ENCODE measurements around the gene AUTS2. TPM values are rescaled to one million over a fixed set of nuclear protein-coding genes. Genes with fewer than 3 reads are reported as not detected.

The AUTS2 gene
- total and polyA plus RNA-seq, 10 of the 15 experiments (the other 5 are each of a cell fraction or from before 2014, with no cell fraction given): 6.4 to 55.6 (median 21.6) TPM

DNA sequence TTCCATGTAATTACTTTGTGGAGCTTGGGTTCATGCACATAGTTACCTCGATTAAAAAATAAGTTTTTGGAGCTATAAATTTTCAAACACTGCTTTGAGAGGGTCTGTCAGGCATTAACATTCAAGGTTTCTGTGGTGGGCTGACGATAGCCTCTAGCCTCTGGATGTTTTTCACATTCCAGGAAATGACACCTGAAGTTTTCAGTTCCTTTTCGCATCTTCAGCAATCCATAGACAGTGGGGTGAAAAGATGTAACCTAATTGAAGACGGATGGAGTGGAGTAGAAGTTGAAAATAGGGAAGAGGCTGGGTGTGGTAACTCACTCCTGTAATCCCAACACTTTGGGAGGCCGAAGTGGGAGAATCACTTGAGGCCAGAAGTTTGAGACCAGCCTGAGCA, 197.7 kb downstream of the AUTS2 start (continued):
- TF ChIP-seq NFIC (IDR thresholded peaks at IDR 0.05; ENCODE audit: low read depth, low read length): peak; percentile 20; the same call in 1 of the 2 replicates

GRCh38 chr7:69796416-69796815, 198.1 kb downstream of the AUTS2 start:
- 49% methylated on average over 2 of the region's 2 CpGs for WGBS (ENCODE audit: insufficient coverage, insufficient replicate concordance, low lambda C conversion rate, missing lambda C conversion rate)
- ChIA-PET POLR2A (interaction anchor here (0.7 kb wide), 1 partner anchor 152 kb away, joined by 4 read pairs; no protein-coding TSS in a partner anchor), SMC1A (ENCODE audit: uncharacterized antibody, unreplicated experiment) (interaction anchor here (1.2 to 2.8 kb wide), 5 partner anchors 11 to 96 kb away, joined by 3 to 10 read pairs (median 4); no protein-coding TSS in a partner anchor), CTCF (interaction anchor here (0.7 to 2.5 kb wide), 4 partner anchors 8 to 718 kb away, joined by 3 to 6 read pairs (median 3); no protein-coding TSS in a partner anchor), RAD21 (ENCODE audit: unreplicated experiment) (interaction anchor here (0.6 kb wide), 1 partner anchor 244 kb away, joined by 3 read pairs; no protein-coding TSS in a partner anchor)
- no peaks in the 10 kb centered on the region for H3K27me3 ChIP-seq (replicated peaks in 1 of 2; ENCODE audit: control insufficient read depth in 2 of 2, insufficient read depth in 2 of 2, low read length in 1 of 2)
- no peaks in the 10 kb centered on the region; the same call in none of the 2 replicates for H3K79me2 ChIP-seq (ENCODE audit: control insufficient read depth, insufficient read depth, low read length)
- DNase-seq (ENCODE audit: low read depth, low spot score): no peak
- H2AFZ ChIP-seq (ENCODE audit: control insufficient read depth, low read depth, low read length): no peak overlapping the region
- H3K4me1 ChIP-seq (ENCODE audit: control insufficient read depth, insufficient read depth, low read length): peaks cover 7% of the 10 kb centered on the region; the same call in 1 of the 2 replicates
- in situ Hi-C loops (cut with MboI) (no loop called here), intact Hi-C loops (cut with micrococcal nuclease; ENCODE audit: unreplicated experiment) (no loop called here)
- ATAC-seq: no peak
- H4K20me1 ChIP-seq (ENCODE audit: control insufficient read depth, insufficient read depth): no peaks in the 10 kb centered on the region
- H3K4me2 ChIP-seq (ENCODE audit: control insufficient read depth, insufficient read depth): no peak overlapping the region
- H3K9ac ChIP-seq (ENCODE audit: control insufficient read depth, insufficient read depth, low read length): no peak overlapping the region
- TF ChIP-seq NFIC (IDR thresholded peaks at IDR 0.05; ENCODE audit: low read depth, low read length): 0 out of 2 replicates have a peak, but pooled peaks have one; percentile 1
- no peak for TF ChIP-seq MLLT1 (IDR thresholded peaks at IDR 0.05)
- no peak overlapping the region for H3K4me3 ChIP-seq
- no peaks in the 10 kb centered on the region for H3K9me3 ChIP-seq (replicated peaks; ENCODE audit: control insufficient read depth, insufficient read depth, low read length)
- H3K27ac ChIP-seq (ENCODE audit: control insufficient read depth, insufficient read depth): no peak overlapping the region
- FAIRE-seq: no peak
- BruUV-seq (replicated peaks): no TSS peak
- no peaks in the 10 kb centered on the region for H3K36me3 ChIP-seq (ENCODE audit: control insufficient read depth in 2 of 2, insufficient read depth in 2 of 2, low read length in 1 of 2)

Data from GM12878 (cell line).